Measurements from ENCODE around the gene ARHGAP6. TPM values are rescaled to one million over a fixed set of nuclear protein-coding genes. Genes with fewer than 3 reads are reported as not detected.
"Not testable (repeated sequence)": the region's sequence is repeated elsewhere in the genome, so short reads cannot be mapped to it uniquely, and the experiment has no call there.

ARHGAP6 gene
- total RNA-seq, 1 donor from 2014 or later, result 0.39 TPM

DNA sequence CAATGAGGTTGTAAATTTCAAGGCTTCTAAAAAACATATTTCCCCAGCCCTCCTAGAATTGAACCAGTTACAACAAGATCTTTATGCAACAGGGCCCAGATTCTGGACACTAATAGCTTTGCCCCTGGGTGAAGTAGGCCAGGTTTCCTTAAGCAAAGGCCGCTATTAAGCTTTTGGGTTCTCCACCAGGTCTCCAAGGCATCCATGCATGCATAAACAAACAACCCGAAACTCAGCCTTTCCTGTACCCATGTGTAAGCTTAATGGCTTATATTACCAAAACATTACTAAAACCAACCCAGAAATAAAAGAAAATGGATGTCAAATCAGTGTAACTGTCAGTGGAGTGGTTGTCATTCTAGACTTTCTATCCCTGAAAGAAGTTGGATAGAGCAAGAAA is 137.1 kb downstream of the ARHGAP6 start:
- no peak for DNase-seq (ENCODE audit: low read depth in 2 of 2)

DNA sequence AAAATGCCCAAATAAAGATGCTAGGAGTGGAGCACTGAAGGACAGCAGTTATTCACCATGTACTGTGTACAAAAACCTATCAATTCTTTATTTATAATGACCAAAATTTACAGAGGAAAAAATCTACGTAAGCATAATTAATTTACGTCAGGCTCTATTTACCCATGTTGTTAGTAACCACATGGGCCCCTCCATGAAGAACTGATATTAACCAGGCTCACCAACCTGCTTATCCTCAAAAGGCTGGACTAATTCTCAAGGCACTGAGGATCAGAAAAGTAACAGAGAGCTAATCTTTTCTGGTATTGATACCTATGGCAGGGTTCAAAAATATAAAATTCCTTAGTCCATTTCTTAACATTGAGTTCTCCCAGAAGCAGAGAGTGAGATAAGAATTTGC is 140.0 kb downstream of the ARHGAP6 start:
- no peak for DNase-seq (ENCODE audit: low read depth in 2 of 2)

DNA sequence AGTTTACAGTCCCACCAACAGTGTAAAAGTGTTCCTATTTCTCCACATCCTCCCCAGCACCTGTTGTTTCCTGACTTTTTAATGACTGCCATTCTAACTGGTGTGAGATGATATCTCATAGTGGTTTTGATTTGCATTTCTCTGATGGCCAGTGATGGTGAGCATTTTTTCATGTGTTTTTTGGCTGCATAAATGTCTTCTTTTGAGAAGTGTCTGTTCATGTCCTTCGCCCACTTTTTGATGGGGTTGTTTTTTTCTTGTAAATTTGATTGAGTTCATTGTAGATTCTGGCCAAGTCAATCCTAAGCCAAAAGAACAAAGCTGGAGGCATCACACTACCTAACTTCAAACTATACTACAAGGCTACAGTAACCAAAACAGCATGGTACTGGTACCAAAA is 146.5 kb downstream of the ARHGAP6 start:
- not testable (repeated sequence) for DNase-seq (ENCODE audit: low read depth in 2 of 2)

DNA sequence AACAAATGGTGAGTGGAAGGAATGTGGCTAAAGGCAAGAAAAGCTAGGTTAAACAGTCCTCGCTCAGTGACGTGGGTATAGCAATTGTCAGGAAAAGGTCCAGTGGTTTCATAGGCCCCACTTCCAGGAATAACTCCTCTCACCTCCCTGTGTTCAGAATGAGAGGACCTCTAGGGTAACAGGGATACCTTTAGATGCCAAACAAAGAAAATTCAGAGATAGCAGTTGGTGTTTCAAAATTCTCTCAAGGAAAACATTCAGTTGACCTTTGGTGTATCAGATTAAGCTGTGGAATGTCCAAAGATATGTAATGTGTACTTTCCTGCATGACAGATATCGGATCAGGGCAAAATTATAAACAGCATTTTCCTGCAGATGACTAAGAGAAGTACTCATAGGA is 155.9 kb downstream of the ARHGAP6 start:
- peak in 1 of 2 donors; percentile 26 for DNase-seq (ENCODE audit: low read depth in 2 of 2)

DNA sequence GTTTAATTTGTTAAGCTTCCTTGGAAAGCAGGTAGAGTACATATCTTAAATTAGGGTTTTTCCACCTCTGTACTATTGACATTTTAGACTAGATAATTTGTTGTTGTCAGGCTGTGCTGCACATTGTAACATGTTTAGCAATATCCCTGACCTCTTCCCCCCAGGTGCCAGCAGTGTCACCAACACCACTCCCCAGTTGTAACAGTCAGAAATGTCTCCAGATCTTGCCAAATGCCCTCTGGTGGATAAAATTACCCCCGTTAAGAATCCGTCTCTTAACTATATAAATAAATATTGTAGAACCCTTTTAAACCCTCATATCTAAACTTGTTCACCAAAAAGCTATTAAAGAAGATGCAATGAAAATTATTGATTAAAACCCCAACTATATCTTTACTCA is 161.5 kb downstream of the ARHGAP6 start:
- no peak for DNase-seq (ENCODE audit: low read depth in 2 of 2)

DNA sequence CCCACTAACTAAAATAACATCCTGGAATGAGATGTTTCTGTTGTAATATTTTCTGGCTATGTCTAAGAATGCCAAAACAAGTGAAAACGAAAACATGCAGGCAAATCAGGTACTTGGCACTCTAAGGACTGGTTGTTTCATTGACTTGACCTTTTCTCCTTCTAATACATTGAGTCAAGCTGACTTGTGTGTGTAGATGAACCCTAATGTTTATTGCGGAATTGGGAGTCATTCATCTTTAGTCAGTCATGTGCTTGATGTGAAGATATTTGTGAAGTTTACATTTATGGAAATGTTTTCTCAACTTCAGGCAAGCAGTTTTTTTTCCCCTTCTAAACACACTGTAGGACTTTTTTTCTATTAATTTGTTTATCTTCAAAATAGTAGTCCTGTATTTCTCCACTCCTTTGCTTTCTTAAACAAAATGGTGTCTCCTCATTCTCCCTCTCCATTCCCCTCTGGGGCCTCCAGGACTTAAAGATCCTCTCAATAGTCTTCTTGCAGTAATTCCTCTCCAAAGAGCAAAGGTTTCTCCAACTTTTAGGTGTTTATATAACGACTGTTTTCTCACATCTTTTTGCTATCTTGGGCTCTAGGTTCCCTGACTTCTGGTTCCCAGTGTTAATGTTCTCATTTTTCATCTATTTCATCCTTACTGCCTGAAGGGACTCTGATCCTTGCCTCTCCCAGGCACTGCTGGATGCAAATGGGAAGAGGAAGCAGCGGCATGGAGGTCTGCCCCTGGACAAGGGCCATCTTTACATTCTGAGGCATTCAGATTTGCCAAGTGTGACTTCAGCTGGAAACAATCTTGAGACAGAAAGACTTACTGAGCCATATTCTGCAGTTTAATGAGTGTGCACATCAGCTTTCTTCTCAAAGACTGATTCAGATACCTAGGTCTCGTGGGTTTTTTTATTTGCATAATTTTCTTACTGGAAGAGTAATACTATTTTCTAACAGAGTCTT is 166.4 kb downstream of the ARHGAP6 start:
- peak in 1 of 2 donors; percentile 9 for DNase-seq (ENCODE audit: low read depth in 2 of 2)

DNA sequence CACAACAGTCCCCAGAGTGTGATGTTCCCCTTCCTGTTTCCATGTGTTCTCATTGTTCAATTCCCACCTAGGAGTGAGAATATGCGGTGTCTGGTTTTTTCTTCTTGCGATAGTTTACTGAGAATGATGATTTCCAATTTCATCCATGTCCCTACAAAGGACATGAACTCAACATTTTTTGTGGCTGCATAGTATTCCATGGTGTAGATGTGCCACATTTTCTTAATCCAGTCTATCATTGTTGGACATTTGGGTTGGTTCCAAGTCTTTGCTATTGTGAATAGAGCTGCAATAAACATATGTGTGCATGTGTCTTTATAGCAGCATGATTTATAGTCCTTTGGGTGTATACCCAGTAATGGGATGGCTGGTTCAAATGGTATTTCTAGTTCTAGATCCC is 174.3 kb downstream of the ARHGAP6 start:
- not testable (repeated sequence) for DNase-seq (ENCODE audit: low read depth in 2 of 2)

DNA sequence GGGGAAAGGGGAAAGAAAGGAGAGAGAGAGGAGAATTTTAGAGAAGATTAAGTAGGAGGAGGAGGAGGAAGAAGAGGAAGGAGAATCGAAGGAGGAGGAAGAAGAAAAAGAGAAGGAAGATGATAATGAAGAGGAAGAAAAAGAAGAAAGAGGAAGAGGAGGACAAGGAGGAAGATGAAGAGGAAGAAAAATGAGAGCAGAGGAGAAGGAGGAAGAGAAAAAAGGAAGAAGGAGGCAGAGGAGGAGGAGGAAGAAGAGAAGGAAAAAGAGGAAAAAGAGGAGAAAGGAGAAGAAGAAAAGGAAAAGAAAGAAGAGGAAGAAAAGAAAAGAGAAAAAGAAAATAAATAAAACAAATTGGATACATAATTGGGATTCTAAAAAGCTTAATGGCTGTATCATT is 181.4 kb downstream of the ARHGAP6 start:
- DNase-seq (ENCODE audit: low read depth in 2 of 2), result no peak

DNA sequence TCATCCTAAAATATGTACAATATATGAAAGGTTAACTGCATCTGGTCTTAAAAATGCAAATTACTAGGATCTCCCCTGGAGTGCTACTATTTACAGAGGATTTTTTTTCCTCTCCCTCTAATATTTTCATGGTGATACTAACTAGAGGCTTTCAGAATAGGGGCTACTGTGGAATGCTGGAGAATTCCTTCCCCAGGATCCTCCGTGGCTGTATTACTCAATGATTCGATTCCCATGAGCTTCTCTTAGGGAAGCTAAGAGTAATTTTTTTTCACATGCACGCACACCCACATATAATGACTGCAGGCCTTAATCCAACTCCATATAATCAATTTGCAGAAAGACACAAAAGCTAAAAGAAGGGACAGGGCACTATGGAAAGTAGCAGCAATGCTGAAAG is 184.7 kb downstream of the ARHGAP6 start:
- peak in 1 of 2 donors; percentile 14 for DNase-seq (ENCODE audit: low read depth in 2 of 2)

DNA sequence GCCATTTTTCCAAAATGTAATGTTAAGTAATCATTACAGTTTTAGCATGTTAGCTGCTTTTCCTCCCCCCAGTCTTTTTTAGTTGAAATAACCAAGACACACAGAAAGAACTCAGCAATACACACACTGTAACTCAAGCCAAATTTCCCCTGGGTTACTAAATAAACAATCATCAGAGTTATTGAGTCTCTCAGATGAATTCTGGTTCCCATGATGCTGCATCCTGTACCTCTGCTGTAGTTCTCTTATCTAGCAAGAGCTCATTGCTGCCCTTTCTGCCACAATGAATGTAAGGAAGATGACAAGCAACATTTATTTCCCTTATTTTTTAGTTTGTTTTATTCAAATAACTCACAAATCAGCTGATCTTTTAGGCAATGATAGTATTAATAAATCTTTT is 185.1 kb downstream of the ARHGAP6 start:
- DNase-seq (ENCODE audit: low read depth in 2 of 2), result peak in 1 of 2 donors; percentile 82

DNA sequence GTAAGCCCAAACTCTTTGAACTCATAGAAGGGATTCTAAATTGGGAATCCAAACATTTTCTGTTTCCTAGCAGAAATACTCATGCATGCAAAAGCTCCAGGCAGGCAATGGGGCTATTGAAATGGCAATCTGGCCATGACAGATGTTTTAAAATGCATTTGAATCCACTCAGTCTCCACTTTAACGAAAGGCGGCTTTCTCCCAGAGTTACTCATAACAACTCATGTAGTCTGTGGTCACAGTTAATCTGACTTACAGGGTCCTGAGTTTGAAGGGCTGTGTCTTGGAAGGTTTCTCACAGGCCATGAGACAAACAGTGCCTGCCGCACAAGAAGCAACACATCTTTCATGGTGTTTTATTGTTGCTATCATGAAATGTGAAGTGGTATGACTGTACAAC is 186.8 kb downstream of the ARHGAP6 start:
- DNase-seq (ENCODE audit: low read depth in 2 of 2), result no peak

DNA sequence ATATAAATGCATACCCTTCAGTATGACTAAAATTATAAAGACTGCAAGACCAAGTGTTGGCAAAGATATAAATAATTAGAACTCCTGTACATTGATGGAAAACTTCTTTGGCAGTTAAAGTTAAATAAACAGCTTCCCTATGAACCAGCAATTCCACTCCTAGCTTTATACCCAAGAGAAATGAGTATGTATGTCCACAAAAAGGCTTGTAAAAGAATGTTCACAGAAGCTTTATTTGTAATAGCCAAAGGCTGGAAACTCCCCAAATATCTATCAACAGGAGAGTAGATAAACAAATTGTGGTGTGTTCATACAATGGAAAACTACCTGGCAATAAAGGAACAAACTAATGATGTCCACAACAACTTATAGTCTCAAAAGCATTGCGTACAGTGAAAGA is 187.7 kb downstream of the ARHGAP6 start:
- DNase-seq (ENCODE audit: low read depth in 2 of 2), result peak in 1 of 2 donors; percentile 11

DNA sequence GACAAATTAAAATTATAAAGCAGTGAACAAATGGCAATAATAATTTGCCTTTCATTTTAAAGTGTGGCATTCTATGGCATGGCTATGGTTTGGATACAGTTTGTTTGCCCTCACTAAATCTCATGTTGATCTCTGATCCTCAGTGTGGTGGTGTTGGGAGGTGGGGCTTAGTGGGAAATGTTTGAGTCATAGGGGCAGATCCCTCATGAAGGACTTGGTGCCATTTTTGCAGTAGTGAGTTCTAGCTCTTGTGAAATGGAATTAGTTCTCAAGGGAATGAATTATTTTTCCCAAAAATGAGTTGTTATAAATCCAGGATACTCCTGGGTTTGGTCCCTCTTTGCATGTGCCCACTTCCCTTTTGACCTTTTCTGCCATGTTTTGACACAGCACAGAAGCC is 191.1 kb downstream of the ARHGAP6 start:
- DNase-seq (ENCODE audit: low read depth in 2 of 2), result no peak

DNA sequence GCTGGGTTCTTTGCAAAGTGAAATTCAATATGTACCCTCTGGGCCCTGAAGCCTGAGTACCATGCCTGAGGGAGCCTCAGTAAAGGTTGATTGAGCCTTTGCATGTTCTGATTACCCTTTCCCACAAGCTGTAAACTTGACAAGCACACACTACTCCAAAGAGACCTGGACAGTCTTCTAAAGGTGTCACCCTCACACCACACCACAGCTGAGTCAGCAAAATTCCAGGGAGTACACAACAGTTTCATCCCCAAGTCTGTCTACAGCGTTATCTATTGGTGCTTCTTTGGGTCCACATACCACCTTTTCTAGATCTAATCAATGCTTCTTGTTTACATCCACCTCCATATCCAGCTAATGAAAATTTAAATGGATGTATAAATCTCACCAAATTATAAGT is 191.7 kb downstream of the ARHGAP6 start:
- DNase-seq (ENCODE audit: low read depth in 2 of 2), result no peak

DNA sequence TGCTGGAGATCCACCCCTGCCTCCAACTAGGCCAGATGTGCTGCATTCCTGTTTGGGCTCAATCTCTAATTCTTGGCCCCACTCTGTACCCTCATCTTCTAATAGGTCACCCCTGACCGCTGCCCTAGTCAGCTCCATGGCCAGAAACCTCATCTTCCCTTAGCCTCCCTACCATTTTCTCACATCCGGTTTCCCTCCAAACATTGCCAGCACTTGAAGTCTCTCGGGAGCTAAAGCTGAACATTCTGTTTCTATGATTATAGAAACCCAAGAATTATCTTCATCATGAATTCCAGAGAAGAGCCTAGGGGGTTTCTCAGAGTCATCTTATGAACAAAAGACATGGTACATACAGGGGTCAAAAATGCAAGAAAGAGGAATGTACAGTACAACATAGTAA is 192.8 kb downstream of the ARHGAP6 start:
- no peak for DNase-seq (ENCODE audit: low read depth in 2 of 2)

DNA sequence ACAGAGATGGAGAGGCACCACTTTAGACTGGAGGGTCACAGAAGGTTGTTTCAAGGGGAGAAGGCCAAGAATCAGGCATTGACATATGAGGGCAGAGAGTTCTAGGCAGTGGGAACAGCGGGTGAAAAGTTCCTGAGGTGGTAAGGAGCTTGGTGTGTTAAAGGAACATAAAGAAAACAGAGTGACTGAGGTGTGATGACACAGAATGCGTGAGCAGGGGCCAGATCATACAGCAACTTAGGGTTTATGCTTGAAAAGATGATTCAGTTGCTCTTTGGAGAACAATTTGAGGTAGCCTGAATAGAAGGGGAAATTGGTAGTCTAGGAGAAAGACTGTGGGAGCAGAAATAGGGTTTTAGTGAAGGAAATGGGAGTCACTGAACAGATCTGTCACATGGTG is 193.3 kb downstream of the ARHGAP6 start:
- DNase-seq (ENCODE audit: low read depth in 2 of 2), result no peak

DNA sequence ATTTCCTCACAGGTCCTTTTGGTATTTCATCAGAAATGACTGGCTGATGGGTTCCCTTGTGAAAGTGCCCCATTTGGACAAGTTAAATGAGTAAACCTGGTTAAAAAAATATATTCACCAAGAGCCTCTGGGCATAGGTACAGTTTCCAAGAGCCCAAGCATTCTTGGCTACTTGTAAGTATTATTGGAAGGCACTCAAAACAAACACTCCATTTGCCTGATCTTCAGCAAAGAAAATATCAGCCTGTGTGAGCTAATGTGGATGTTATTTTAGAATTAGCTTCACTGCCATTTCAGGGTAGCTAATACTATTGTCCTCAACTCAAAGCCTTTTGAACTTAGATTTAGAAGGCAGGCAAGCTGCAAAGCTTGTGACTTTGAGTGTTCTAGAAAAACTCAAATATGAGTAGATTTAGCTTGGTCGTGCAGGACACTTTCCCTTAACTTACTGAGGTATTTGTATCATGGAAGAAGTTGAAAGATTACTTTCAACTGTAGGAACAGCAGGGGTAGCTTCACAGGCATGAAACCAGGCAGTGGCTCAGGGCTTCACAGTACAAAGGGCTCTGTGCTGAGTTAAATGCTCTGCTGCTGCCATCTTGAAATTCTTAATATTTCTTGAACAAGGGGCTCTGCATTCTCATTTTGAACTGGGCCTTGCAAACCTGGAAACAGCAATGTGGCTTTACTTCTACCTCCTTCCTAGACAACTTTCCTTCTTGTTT is 195.3 kb downstream of the ARHGAP6 start:
- peak in 1 of 2 donors; percentile 82 for DNase-seq (ENCODE audit: low read depth in 2 of 2)

DNA sequence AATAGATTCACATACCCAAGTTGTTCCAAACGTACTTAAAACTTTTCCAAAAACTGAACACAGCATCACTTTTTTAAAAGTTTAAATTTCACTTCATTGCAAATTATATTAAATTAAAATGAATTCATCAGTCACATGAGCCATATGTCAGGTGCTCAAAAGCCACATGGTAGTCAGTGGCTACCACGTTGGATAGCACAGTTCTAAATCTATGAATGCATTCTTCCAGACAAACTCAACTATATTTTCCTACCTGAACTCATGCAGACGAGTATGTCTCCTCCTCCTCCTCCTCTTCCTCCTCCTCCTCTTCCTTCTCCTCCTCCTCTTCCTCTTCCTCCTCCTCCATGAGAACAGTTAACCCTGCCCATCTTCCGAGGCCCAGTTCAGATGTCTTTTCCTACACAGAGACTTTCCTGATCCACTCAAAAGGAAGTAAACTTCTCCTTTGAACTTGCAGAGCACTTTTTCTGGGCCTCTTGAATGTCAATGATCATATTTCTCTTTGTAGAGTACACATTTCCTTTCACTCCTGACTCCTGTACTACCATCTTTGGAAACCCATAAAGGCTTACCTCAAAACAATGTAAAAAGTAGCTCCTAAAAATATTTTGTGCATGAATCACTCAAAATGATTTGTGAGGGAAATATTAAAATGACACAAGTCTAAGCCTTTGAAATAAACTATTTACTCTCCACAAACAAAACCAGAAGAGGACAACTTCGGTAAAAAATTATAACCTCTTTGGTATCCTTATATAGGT is 199.9 kb downstream of the ARHGAP6 start:
- peak in 1 of 2 donors; percentile 22 for DNase-seq (ENCODE audit: low read depth in 2 of 2)

DNA sequence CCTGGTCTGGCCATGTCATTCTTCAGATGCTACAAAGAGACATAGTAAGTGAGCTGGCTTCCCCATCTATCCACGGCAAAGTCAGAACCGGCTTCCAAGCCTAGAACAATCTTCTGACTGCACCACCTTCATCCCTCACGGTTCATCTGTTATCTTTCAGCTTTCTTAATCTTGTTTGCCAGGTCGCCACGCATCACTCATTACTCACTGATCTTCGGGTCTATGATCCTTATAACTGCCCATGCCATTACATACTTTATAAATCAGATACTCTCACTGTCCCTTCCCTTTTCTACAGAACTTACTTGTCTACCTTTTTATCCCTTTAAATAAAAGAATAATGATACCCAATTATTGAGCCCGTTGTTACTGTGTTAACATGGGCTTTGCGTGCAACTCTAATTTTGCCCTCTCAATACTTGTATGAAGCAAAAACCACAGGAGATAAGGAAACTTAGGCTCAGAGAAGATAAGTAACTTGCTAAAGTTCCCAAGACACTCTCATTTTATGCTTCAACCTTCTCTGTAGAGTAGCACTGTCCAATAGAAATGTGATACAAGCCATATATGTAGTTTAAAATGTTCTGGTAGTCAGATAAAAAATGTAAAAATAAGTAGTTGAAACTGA is 200.8 kb downstream of the ARHGAP6 start:
- DNase-seq (ENCODE audit: low read depth in 2 of 2), result no peak

DNA sequence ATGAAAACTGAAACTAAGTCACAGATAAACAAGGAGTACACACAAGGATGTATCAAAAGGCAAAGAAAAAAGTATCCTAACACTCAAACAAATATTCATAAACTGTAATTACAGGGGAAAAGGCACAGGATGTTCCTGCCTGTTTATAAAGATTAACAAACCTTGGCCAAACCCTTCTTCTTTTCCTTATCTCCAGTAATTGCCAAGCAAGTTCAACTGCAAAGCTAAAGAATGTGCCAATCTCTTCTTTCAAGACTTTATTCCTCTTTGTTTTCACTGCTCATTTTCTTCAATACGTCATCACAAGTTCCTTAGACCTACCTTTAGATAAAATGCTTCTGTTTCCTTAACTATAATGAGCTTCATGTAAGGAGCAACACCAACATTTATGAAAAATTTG is 201.3 kb downstream of the ARHGAP6 start:
- DNase-seq (ENCODE audit: low read depth in 2 of 2), result no peak

DNA sequence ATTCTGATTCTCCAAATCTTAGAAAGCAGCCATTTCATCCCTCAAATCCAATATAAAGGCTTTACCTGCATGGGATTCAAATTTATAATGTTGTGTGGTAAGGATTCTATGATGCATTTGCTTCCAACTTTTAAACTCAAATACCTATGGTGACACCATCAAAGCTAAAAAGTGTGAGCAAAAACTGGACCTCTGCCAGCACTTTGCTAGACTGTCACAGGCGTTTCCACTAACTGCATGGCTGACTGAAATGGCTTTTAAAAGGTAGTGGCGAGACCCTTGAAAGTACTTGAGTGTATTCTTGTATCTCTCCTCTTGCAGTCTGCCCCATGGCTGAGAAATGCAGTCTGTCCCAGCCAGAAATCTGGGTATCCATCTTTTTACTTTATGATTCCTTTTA is 203.1 kb downstream of the ARHGAP6 start:
- DNase-seq (ENCODE audit: low read depth in 2 of 2), result peak in 1 of 2 donors; percentile 2
